Activated naive CD4-positive, alpha-beta T cell treated with Interleukin-2 at 50 U/mL for 16 hours (primary cell): ENCODE measurements around the gene ZFYVE9.
"Not testable (repeated sequence)": the region's sequence is repeated elsewhere in the genome, so short reads cannot be mapped to it uniquely, and the experiment has no call there.

Experiments used
- DNase-seq: peaks from one replicate; pipeline ENCODE4 v3.0.0-alpha.2; 2020

ZFYVE9 gene

GRCh38 chr1:52192436-52192835, 50.5 kb downstream of the ZFYVE9 start:
- no peak for DNase-seq

- DNase-seq: no peak
These were observed 52.1 kb downstream of the ZFYVE9 start for GRCh38 chr1:52193985-52194384.

- DNase-seq: no peak
These were observed 53.3 kb downstream of the ZFYVE9 start for GRCh38 chr1:52195161-52195560.

- DNase-seq: no peak
These were observed 62.2 kb downstream of the ZFYVE9 start for GRCh38 chr1:52203935-52204625.

GRCh38 chr1:52204696-52205095, 62.8 kb downstream of the ZFYVE9 start:
- no peak for DNase-seq

GRCh38 chr1:52206686-52207085, 64.8 kb downstream of the ZFYVE9 start:
- not testable (repeated sequence) for DNase-seq

- no peak for DNase-seq
These were observed 67.5 kb downstream of the ZFYVE9 start for GRCh38 chr1:52209429-52209828.

GRCh38 chr1:52210044-52210443, 68.2 kb downstream of the ZFYVE9 start:
- no peak for DNase-seq

GRCh38 chr1:52216907-52217458, 75.1 kb downstream of the ZFYVE9 start:
- DNase-seq: no peak

- DNase-seq: no peak
These were observed 83.3 kb downstream of the ZFYVE9 start for GRCh38 chr1:52225174-52225573.

- DNase-seq: no peak
These were observed 87.6 kb downstream of the ZFYVE9 start for GRCh38 chr1:52229494-52229893.

- no peak for DNase-seq
These were observed 91.6 kb downstream of the ZFYVE9 start for GRCh38 chr1:52233463-52233862.

GRCh38 chr1:52234014-52234413, 92.1 kb downstream of the ZFYVE9 start:
- DNase-seq: no peak

- DNase-seq: no peak
These were observed 92.8 kb downstream of the ZFYVE9 start for GRCh38 chr1:52234708-52235107.

- no peak for DNase-seq
These were observed 93.8 kb downstream of the ZFYVE9 start for GRCh38 chr1:52235646-52236045.

GRCh38 chr1:52237430-52237829, 95.5 kb downstream of the ZFYVE9 start:
- DNase-seq: no peak

GRCh38 chr1:52238474-52238873, 96.6 kb downstream of the ZFYVE9 start:
- no peak for DNase-seq

GRCh38 chr1:52238887-52239707, 97.2 kb downstream of the ZFYVE9 start:
- no peak for DNase-seq

GRCh38 chr1:52239708-52240001, 97.8 kb downstream of the ZFYVE9 start:
- no peak for DNase-seq

- no peak for DNase-seq
These were observed 98.8 kb downstream of the ZFYVE9 start for GRCh38 chr1:52240592-52241210.

GRCh38 chr1:52243221-52243987, 101.5 kb downstream of the ZFYVE9 start:
- DNase-seq: no peak

- DNase-seq: no peak
These were observed 107.9 kb downstream of the ZFYVE9 start for GRCh38 chr1:52249831-52250230.

GRCh38 chr1:52253421-52253820, 111.5 kb downstream of the ZFYVE9 start:
- DNase-seq: no peak
